SK-N-SH treated with all-trans-retinoic acid at 6 μM for 48 hours (cell line): ENCODE measurements around the gene NUB1.

Source experiments
- ATAC-seq: fragments of 200-7000 bp; cut with Tn5 transposase; 3 replicates; pipeline ENCODE4 v1.9.1; 2020; ENCODE audit warnings: mild to moderate bottlenecking, moderate library complexity
- ARNTL ChIP-seq: fragments of 450-650 bp; formaldehyde crosslinking; IDR thresholded peaks from 2 replicates; pipeline ENCODE4 v1.5.0; 2020; ENCODE audit warnings: low read depth, mild to moderate bottlenecking, moderate library complexity, borderline replicate concordance
- BACH2 ChIP-seq: fragments of 250-450 bp; sonication (Bioruptor Pico); IDR thresholded peaks from 2 replicates; pipeline ENCODE4 v1.9.0; 2021; ENCODE audit warnings: mild to moderate bottlenecking, borderline replicate concordance
- CSDC2 ChIP-seq: fragments of 250-450 bp; sonication (Bioruptor Pico); IDR thresholded peaks from 2 replicates; pipeline ENCODE4 v1.5.0; 2020; ENCODE audit warnings: mild to moderate bottlenecking, moderate library complexity
- ESRRG ChIP-seq: fragments of 250-450 bp; sonication (Bioruptor Pico); IDR thresholded peaks from 2 replicates; pipeline ENCODE4 v1.6.1; 2021; ENCODE audit warnings: mild to moderate bottlenecking
- GLIS3 ChIP-seq: fragments of 250-450 bp; sonication (Bioruptor Pico); IDR thresholded peaks from 2 replicates; pipeline ENCODE4 v1.5.0; 2020; ENCODE audit warnings: mild to moderate bottlenecking, moderate library complexity
- PPARA ChIP-seq: fragments of 250-450 bp; sonication (Bioruptor Pico); IDR thresholded peaks from 2 replicates; pipeline ENCODE4 v1.5.0; 2020; ENCODE audit warnings: mild to moderate bottlenecking, borderline replicate concordance
- RARB ChIP-seq: fragments of 250-450 bp; sonication (Bioruptor Pico); IDR thresholded peaks from 2 replicates; pipeline ENCODE4 v1.8.0; 2021; ENCODE audit warnings: mild to moderate bottlenecking, moderate library complexity
- TCF4 ChIP-seq: fragments of 250-450 bp; sonication (Bioruptor Pico); IDR thresholded peaks from 2 replicates; pipeline ENCODE4 v1.8.0; 2021; ENCODE audit warnings: mild to moderate bottlenecking, moderate library complexity, borderline replicate concordance
- TOX ChIP-seq: fragments of 250-450 bp; sonication (Bioruptor Pico); IDR thresholded peaks from 2 replicates; pipeline ENCODE4 v1.8.0; 2021; ENCODE audit warnings: mild to moderate bottlenecking, moderate library complexity, borderline replicate concordance
- ZC3H10 ChIP-seq: fragments of 250-450 bp; sonication (Bioruptor Pico); IDR thresholded peaks from 2 replicates; pipeline ENCODE4 v1.5.1; 2021; ENCODE audit warnings: mild to moderate bottlenecking, moderate library complexity
- ZFP3 ChIP-seq: fragments of 250-450 bp; sonication (Bioruptor Pico); IDR thresholded peaks from 2 replicates; pipeline ENCODE4 v1.5.0; 2020; ENCODE audit warnings: mild to moderate bottlenecking, moderate library complexity
- ZFP30 ChIP-seq: fragments of 450-650 bp; formaldehyde crosslinking; IDR thresholded peaks from 2 replicates; pipeline ENCODE4 v1.5.0; 2022; ENCODE audit warnings: mild to moderate bottlenecking, moderate library complexity
- ZNF565 ChIP-seq: fragments of 450-650 bp; formaldehyde crosslinking; conservative IDR thresholded peaks from 2 replicates; pipeline ENCODE4 v1.5.0; 2020; ENCODE audit warnings: low read depth, mild to moderate bottlenecking, moderate library complexity
- ZNF70 ChIP-seq: fragments of 450-650 bp; formaldehyde crosslinking; IDR thresholded peaks from 2 replicates; pipeline ENCODE4 v1.5.0; 2020; ENCODE audit warnings: mild to moderate bottlenecking, moderate library complexity
- ZNF8 ChIP-seq: fragments of 450-650 bp; formaldehyde crosslinking; IDR thresholded peaks from 2 replicates; pipeline ENCODE4 v1.5.0; 2020; ENCODE audit warnings: mild to moderate bottlenecking, moderate library complexity
- TF ChIP-seq, protein P1 (sequence below): fragments of 250-450 bp; sonication (Bioruptor Pico); IDR thresholded peaks from 2 replicates; pipeline ENCODE4 v1.5.1; 2021; ENCODE audit warnings: mild to moderate bottlenecking, moderate library complexity
- TF ChIP-seq, protein P2 (sequence below): fragments of 250-450 bp; sonication (Bioruptor Pico); IDR thresholded peaks from 2 replicates; pipeline ENCODE4 v1.8.0; 2021; ENCODE audit warnings: low read depth, mild to moderate bottlenecking, moderate library complexity, borderline replicate concordance
- TF ChIP-seq, protein P3 (sequence below): fragments of 250-450 bp; sonication (Bioruptor Pico); IDR thresholded peaks from 2 replicates; pipeline ENCODE4 v1.8.0; 2020; ENCODE audit warnings: mild to moderate bottlenecking, moderate library complexity, borderline replicate concordance
- TF ChIP-seq, protein P4 (sequence below): fragments of 250-450 bp; sonication (Bioruptor Pico); IDR thresholded peaks from 2 replicates; pipeline ENCODE4 v1.5.1; 2020; ENCODE audit warnings: low read depth, mild to moderate bottlenecking, moderate library complexity
- TF ChIP-seq, protein P5 (sequence below): fragments of 250-450 bp; sonication (Bioruptor Pico); IDR thresholded peaks from 2 replicates; pipeline ENCODE4 v1.5.0; 2020; ENCODE audit warnings: mild to moderate bottlenecking, moderate library complexity

NUB1 gene

DNA sequence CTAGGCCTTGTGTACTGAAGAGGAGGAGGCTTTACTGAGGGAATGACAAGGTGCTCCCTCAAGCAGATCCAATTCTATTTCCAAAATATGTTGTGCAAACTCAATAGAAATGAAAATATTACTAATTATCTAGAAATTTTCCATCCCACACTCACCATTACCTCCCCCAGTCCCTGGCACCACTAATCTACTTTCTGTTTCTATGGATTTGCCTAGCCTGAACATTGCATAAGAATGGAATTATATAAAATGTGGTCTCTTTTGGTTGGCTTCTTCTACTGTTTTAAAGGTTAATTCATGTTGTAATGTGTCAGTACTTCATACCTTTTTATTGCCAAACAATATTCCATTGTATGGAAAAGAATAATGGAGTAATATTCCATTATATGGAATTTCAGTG, 18.7 kb upstream of the NUB1 start:
- no peak for ATAC-seq
- TF ChIP-seq CSDC2 (CRISPR knock-in tag) (no peak), TOX (no peak)

DNA sequence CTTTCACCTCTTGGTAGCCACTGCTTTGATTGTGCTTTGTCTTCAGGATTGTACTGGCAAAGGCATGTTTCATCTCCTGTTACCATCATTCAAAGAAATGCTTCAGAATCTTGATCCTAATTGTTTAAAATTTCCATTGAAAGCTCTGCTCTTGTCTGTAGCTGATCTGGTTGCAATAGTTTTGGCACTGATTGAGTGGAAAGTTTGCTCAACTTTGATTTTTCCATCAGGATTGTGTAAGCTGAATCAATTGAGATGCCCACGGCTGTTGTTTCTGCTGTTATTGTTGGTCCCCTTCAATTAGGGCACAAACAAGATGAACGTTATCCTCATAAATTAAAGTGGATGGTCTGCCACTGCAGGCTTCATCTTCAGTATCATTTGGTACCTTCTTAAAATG, 14.6 kb upstream of the NUB1 start:
- ATAC-seq = no peak
- TF ChIP-seq ZC3H10 (no peak), ESRRG (CRISPR knock-in tag) (no peak), BACH2 (no peak), ARNTL (no peak), ZFP30 (CRISPR knock-in tag) (no peak), ZNF565 (CRISPR knock-in tag) (no peak), RARB (CRISPR knock-in tag) (no peak), ZNF8 (CRISPR knock-in tag) (no peak), TOX (no peak), ZNF70 (CRISPR knock-in tag) (no peak)
- TF ChIP-seq, protein P1, sequence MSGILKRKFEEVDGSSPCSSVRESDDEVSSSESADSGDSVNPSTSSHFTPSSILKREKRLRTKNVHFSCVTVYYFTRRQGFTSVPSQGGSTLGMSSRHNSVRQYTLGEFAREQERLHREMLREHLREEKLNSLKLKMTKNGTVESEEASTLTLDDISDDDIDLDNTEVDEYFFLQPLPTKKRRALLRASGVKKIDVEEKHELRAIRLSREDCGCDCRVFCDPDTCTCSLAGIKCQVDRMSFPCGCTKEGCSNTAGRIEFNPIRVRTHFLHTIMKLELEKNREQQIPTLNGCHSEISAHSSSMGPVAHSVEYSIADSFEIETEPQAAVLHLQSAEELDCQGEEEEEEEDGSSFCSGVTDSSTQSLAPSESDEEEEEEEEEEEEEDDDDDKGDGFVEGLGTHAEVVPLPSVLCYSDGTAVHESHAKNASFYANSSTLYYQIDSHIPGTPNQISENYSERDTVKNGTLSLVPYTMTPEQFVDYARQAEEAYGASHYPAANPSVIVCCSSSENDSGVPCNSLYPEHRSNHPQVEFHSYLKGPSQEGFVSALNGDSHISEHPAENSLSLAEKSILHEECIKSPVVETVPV (CRISPR knock-in tag) = no peak
- TF ChIP-seq, protein P2, sequence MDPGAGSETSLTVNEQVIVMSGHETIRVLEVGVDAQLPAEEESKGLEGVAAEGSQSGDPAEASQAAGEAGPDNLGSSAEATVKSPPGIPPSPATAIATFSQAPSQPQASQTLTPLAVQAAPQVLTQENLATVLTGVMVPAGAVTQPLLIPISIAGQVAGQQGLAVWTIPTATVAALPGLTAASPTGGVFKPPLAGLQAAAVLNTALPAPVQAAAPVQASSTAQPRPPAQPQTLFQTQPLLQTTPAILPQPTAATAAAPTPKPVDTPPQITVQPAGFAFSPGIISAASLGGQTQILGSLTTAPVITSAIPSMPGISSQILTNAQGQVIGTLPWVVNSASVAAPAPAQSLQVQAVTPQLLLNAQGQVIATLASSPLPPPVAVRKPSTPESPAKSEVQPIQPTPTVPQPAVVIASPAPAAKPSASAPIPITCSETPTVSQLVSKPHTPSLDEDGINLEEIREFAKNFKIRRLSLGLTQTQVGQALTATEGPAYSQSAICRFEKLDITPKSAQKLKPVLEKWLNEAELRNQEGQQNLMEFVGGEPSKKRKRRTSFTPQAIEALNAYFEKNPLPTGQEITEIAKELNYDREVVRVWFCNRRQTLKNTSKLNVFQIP (CRISPR knock-in tag) = no peak
- TF ChIP-seq, protein P3, sequence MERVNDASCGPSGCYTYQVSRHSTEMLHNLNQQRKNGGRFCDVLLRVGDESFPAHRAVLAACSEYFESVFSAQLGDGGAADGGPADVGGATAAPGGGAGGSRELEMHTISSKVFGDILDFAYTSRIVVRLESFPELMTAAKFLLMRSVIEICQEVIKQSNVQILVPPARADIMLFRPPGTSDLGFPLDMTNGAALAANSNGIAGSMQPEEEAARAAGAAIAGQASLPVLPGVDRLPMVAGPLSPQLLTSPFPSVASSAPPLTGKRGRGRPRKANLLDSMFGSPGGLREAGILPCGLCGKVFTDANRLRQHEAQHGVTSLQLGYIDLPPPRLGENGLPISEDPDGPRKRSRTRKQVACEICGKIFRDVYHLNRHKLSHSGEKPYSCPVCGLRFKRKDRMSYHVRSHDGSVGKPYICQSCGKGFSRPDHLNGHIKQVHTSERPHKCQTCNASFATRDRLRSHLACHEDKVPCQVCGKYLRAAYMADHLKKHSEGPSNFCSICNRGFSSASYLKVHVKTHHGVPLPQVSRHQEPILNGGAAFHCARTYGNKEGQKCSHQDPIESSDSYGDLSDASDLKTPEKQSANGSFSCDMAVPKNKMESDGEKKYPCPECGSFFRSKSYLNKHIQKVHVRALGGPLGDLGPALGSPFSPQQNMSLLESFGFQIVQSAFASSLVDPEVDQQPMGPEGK = no peak

DNA sequence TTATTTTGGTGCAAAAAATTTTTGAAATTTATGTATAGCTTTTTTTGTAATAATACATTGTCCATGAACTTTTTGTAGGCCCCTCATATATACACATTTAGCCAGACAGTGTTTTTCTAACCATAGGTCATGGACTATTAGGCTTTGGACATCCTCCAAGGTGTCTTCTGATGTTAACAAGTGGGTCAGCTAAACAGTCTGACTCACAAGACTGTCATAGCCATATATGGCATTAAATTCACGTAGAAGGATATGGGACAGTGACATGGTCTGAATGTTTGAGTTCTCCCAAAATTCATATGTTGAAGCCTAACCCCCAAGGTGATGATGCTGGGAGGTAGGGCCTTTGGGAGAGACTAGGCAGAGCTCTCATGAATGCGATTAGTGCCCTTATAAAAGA, 14.0 kb upstream of the NUB1 start:
- TF ChIP-seq PPARA (CRISPR knock-in tag) (no peak), GLIS3 (no peak), ARNTL (no peak), ZFP3 (CRISPR knock-in tag) (no peak), TCF4 (no peak), RARB (CRISPR knock-in tag) (no peak), ZNF565 (CRISPR knock-in tag) (no peak)
- TF ChIP-seq, protein P1 (CRISPR knock-in tag) = no peak
- TF ChIP-seq, protein P2 (CRISPR knock-in tag) = no peak
- TF ChIP-seq, protein P4, sequence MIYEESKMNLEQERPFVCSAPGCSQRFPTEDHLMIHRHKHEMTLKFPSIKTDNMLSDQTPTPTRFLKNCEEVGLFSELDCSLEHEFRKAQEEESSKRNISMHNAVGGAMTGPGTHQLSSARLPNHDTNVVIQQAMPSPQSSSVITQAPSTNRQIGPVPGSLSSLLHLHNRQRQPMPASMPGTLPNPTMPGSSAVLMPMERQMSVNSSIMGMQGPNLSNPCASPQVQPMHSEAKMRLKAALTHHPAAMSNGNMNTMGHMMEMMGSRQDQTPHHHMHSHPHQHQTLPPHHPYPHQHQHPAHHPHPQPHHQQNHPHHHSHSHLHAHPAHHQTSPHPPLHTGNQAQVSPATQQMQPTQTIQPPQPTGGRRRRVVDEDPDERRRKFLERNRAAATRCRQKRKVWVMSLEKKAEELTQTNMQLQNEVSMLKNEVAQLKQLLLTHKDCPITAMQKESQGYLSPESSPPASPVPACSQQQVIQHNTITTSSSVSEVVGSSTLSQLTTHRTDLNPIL (CRISPR knock-in tag) = no peak
- TF ChIP-seq, protein P5, sequence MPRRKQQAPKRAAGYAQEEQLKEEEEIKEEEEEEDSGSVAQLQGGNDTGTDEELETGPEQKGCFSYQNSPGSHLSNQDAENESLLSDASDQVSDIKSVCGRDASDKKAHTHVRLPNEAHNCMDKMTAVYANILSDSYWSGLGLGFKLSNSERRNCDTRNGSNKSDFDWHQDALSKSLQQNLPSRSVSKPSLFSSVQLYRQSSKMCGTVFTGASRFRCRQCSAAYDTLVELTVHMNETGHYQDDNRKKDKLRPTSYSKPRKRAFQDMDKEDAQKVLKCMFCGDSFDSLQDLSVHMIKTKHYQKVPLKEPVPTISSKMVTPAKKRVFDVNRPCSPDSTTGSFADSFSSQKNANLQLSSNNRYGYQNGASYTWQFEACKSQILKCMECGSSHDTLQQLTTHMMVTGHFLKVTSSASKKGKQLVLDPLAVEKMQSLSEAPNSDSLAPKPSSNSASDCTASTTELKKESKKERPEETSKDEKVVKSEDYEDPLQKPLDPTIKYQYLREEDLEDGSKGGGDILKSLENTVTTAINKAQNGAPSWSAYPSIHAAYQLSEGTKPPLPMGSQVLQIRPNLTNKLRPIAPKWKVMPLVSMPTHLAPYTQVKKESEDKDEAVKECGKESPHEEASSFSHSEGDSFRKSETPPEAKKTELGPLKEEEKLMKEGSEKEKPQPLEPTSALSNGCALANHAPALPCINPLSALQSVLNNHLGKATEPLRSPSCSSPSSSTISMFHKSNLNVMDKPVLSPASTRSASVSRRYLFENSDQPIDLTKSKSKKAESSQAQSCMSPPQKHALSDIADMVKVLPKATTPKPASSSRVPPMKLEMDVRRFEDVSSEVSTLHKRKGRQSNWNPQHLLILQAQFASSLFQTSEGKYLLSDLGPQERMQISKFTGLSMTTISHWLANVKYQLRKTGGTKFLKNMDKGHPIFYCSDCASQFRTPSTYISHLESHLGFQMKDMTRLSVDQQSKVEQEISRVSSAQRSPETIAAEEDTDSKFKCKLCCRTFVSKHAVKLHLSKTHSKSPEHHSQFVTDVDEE = no peak
- ATAC-seq = no peak
